ENCODE results near the gene PPID.
A peak's percentile ranks its signal among the peaks of the same experiment; 100 is the strongest.
"Not testable (repeated sequence)": the region's sequence is repeated elsewhere in the genome, so short reads cannot be mapped to it uniquely, and the experiment has no call there.

Gene PPID

DNA sequence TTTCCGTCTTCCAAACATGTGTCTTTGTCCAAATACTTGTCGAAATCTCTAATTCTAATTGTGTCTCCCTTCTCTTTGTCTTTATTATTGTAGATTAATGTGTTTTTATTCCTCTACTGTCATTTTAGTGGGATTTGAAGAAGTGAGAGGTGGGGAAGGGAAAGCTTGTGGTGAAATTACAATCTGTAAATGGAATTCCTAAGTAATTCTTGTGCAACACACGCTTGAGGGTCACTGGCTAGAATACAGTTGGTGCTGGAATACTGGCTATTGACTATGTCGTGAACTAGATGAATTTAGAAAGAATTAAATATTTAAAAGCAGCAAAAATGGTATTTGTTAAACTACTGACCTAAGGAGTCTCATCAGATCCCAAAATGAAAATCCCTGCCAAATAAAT lies 34.9 kb upstream of the PPID start:
- Histone ChIP-seq H3K27me3 (ENCODE audit: control insufficient read depth in 1 of 2, insufficient read depth in 1 of 2, low read length in 2 of 2) (no peaks in the 10 kb centered on the region), H3K79me1 (replicated peaks; ENCODE audit: low read length, poor library complexity, severe bottlenecking) (no peaks in the 10 kb centered on the region), H3K4me3 (ENCODE audit: insufficient read depth in 1 of 2, low read depth in 1 of 2, low read length in 2 of 2) (no peak overlapping the region), H3K4ac (ENCODE audit: low read depth in 1 of 2, low read length in 2 of 2) (no peak overlapping the region), H2BK120ac (ENCODE audit: low read depth, low read length) (no peak overlapping the region), H3K14ac (ENCODE audit: low read length in 2 of 2) (no peak overlapping the region), H4K91ac (ENCODE audit: low read length) (no peak overlapping the region), H2AFZ (ENCODE audit: low read depth, low read length) (no peak overlapping the region), H3K36me3 (ENCODE audit: control insufficient read depth in 1 of 2, insufficient read depth in 2 of 2, low read depth in 1 of 2, low read length in 2 of 2) (no peaks in the 10 kb centered on the region), H3K23ac (ENCODE audit: low read length in 2 of 2) (no peak overlapping the region), H2BK5ac (ENCODE audit: low read depth, low read length, poor library complexity, severe bottlenecking) (no peak overlapping the region), H3K4me1 (ENCODE audit: control insufficient read depth, insufficient read depth, low read depth, low read length) (no peaks in the 10 kb centered on the region), H2BK12ac (ENCODE audit: low read length in 2 of 2) (no peak overlapping the region), H3K27ac (ENCODE audit: low read length, poor library complexity, severe bottlenecking) (no peak overlapping the region), H3K4me2 (ENCODE audit: low read length, poor library complexity, severe bottlenecking) (no peak overlapping the region), H2AK5ac (ENCODE audit: low read length, severe bottlenecking) (no peak overlapping the region), H2BK15ac (ENCODE audit: low read depth, poor library complexity, severe bottlenecking) (no peak overlapping the region), H3K18ac (ENCODE audit: low read depth in 1 of 2, low read length in 2 of 2) (no peak overlapping the region), H3K9me3 (ENCODE audit: control insufficient read depth, low read length) (no peaks in the 10 kb centered on the region), H4K8ac (ENCODE audit: low read length) (no peak overlapping the region), H3K9ac (ENCODE audit: low read length) (no peak overlapping the region)
- no peak for DNase-seq
- 94% methylated on average over 2 of the region's 4 CpGs for WGBS

DNA sequence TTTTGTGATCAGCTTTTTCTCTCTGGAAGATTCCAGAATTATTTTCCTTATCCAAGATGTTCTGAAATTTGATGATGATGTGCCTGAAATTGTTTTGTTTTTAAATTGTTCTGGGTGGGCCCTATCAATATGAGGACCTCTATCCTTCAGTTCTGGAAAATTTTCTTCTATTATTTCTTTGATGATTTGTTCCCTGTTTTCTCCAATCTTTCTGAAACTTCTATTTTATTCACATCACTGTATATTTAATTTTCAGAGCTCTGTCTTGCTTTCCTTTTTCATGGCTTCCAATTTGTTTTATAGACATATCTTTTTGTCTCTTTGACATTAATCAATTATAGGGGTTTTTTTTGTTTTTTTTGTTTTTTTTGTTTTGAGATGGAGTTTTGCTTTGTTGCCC lies 33.4 kb upstream of the PPID start:
- H3K27me3 ChIP-seq (ENCODE audit: control insufficient read depth in 1 of 2, insufficient read depth in 1 of 2, low read length in 2 of 2), result no peaks in the 10 kb centered on the region
- no peak overlapping the region for H3K14ac ChIP-seq (ENCODE audit: low read length in 2 of 2)
- no peak overlapping the region for H3K4me3 ChIP-seq (ENCODE audit: insufficient read depth in 1 of 2, low read depth in 1 of 2, low read length in 2 of 2)
- no peak overlapping the region for H4K91ac ChIP-seq (ENCODE audit: low read length)
- H3K4me2 ChIP-seq (ENCODE audit: low read length, poor library complexity, severe bottlenecking), result no peak overlapping the region
- H4K8ac ChIP-seq (ENCODE audit: low read length), result no peak overlapping the region
- H2BK5ac ChIP-seq (ENCODE audit: low read depth, low read length, poor library complexity, severe bottlenecking), result no peak overlapping the region
- no peak overlapping the region for H2AFZ ChIP-seq (ENCODE audit: low read depth, low read length)
- H2BK12ac ChIP-seq (ENCODE audit: low read length in 2 of 2), result no peak overlapping the region
- H3K4me1 ChIP-seq (ENCODE audit: control insufficient read depth, insufficient read depth, low read depth, low read length), result no peaks in the 10 kb centered on the region
- H3K79me1 ChIP-seq (replicated peaks; ENCODE audit: low read length, poor library complexity, severe bottlenecking), result no peaks in the 10 kb centered on the region
- no peak overlapping the region for H3K23ac ChIP-seq (ENCODE audit: low read length in 2 of 2)
- H2BK15ac ChIP-seq (ENCODE audit: low read depth, poor library complexity, severe bottlenecking), result no peak overlapping the region
- DNase-seq, result no peak
- no peaks in the 10 kb centered on the region for H3K9me3 ChIP-seq (ENCODE audit: control insufficient read depth, low read length)
- no peak overlapping the region for H2BK120ac ChIP-seq (ENCODE audit: low read depth, low read length)
- H3K27ac ChIP-seq (ENCODE audit: low read length, poor library complexity, severe bottlenecking), result no peak overlapping the region
- H3K36me3 ChIP-seq (ENCODE audit: control insufficient read depth in 1 of 2, insufficient read depth in 2 of 2, low read depth in 1 of 2, low read length in 2 of 2), result no peaks in the 10 kb centered on the region
- no peak overlapping the region for H3K18ac ChIP-seq (ENCODE audit: low read depth in 1 of 2, low read length in 2 of 2)
- H3K4ac ChIP-seq (ENCODE audit: low read depth in 1 of 2, low read length in 2 of 2), result no peak overlapping the region
- no peak overlapping the region for H3K9ac ChIP-seq (ENCODE audit: low read length)
- H2AK5ac ChIP-seq (ENCODE audit: low read length, severe bottlenecking), result no peak overlapping the region

DNA sequence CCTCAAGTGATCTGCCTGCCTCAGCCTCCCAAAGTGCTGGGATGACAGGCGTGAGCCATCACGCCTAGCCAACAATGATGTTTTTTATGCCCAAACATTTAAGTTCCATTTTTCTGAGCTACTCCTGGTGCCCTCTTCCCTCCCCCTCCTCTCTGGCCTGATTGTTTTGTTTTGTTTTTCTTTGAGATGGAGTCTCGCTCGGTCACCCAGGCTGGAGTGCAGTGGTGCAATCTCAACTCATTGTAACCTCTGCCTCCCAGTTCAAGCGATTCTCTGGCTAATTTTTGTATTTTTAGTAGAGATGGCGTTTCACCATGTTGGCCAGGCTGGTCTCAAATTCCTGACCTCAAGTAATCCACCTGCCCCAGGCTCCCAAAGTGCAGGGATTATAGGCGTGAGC lies 32.6 kb upstream of the PPID start:
- H3K4me3 ChIP-seq (ENCODE audit: insufficient read depth in 1 of 2, low read depth in 1 of 2, low read length in 2 of 2); H3K36me3 ChIP-seq (ENCODE audit: control insufficient read depth in 1 of 2, insufficient read depth in 2 of 2, low read depth in 1 of 2, low read length in 2 of 2); H4K8ac ChIP-seq (ENCODE audit: low read length); H3K9me3 ChIP-seq (ENCODE audit: control insufficient read depth, low read length); H2BK120ac ChIP-seq (ENCODE audit: low read depth, low read length); H3K27ac ChIP-seq (ENCODE audit: low read length, poor library complexity, severe bottlenecking); H2BK15ac ChIP-seq (ENCODE audit: low read depth, poor library complexity, severe bottlenecking); H3K9ac ChIP-seq (ENCODE audit: low read length); H2AK5ac ChIP-seq (ENCODE audit: low read length, severe bottlenecking); H3K27me3 ChIP-seq (ENCODE audit: control insufficient read depth in 1 of 2, insufficient read depth in 1 of 2, low read length in 2 of 2); H2AFZ ChIP-seq (ENCODE audit: low read depth, low read length); DNase-seq; H3K4ac ChIP-seq (ENCODE audit: low read depth in 1 of 2, low read length in 2 of 2); H4K91ac ChIP-seq (ENCODE audit: low read length); H3K4me1 ChIP-seq (ENCODE audit: control insufficient read depth, insufficient read depth, low read depth, low read length); H3K4me2 ChIP-seq (ENCODE audit: low read length, poor library complexity, severe bottlenecking); H2BK12ac ChIP-seq (ENCODE audit: low read length in 2 of 2); H3K23ac ChIP-seq (ENCODE audit: low read length in 2 of 2); H3K18ac ChIP-seq (ENCODE audit: low read depth in 1 of 2, low read length in 2 of 2); H3K79me1 ChIP-seq (replicated peaks; ENCODE audit: low read length, poor library complexity, severe bottlenecking); H3K14ac ChIP-seq (ENCODE audit: low read length in 2 of 2): not testable (repeated sequence)
- WGBS, result 99% methylated on average over 5 of the region's 7 CpGs
- H2BK5ac ChIP-seq (ENCODE audit: low read depth, low read length, poor library complexity, severe bottlenecking), result peak overlapping the region; percentile 44

DNA sequence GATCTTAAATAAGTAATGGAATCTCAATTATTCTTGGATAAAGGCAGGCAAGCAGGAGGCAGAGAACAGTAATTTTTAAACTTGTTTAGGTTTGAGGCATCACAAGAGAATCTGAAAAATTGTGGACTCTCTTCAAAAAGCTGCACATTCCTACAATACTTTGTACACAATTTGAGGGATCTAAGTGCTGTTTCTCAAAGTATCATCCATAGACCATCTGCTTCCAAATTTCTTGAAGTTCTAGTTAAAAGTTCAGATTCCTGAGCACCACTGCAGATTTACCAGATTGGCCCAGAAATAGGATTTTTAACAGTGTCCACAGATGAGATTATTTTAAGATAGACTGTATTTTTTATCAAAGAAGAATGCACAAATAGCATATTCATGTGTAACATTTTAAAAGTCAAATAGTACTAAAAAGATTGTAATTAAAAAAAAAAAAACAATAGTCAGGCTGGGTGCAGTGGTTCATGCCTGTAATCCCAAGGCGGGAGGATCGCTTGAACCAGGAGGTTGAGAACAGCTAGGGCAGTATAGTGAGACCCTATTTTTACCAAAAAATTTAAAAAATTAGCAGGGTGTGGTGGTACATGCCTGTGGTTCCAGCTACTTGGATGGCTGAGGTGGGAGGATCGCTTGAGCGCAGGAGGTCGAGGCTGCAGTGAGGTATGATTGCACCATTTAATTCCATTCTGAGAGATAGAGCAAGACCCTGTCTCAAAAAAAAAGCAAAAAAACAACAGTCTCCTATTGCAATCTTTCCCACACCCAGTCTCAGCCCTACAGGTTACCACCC lies 31.4 kb upstream of the PPID start:
- H3K18ac ChIP-seq (ENCODE audit: low read depth in 1 of 2, low read length in 2 of 2), result no peak overlapping the region
- H3K79me1 ChIP-seq (replicated peaks; ENCODE audit: low read length, poor library complexity, severe bottlenecking), result no peaks in the 10 kb centered on the region
- no peaks in the 10 kb centered on the region for H3K9me3 ChIP-seq (ENCODE audit: control insufficient read depth, low read length)
- 97% methylated on average over 5 of the region's 5 CpGs for WGBS
- no peak overlapping the region for H3K23ac ChIP-seq (ENCODE audit: low read length in 2 of 2)
- no peak overlapping the region for H4K8ac ChIP-seq (ENCODE audit: low read length)
- H4K91ac ChIP-seq (ENCODE audit: low read length), result no peak overlapping the region
- no peak overlapping the region for H2BK12ac ChIP-seq (ENCODE audit: low read length in 2 of 2)
- H3K36me3 ChIP-seq (ENCODE audit: control insufficient read depth in 1 of 2, insufficient read depth in 2 of 2, low read depth in 1 of 2, low read length in 2 of 2), result no peaks in the 10 kb centered on the region
- H3K27ac ChIP-seq (ENCODE audit: low read length, poor library complexity, severe bottlenecking), result no peak overlapping the region
- no peak overlapping the region for H3K4ac ChIP-seq (ENCODE audit: low read depth in 1 of 2, low read length in 2 of 2)
- no peak overlapping the region for H3K9ac ChIP-seq (ENCODE audit: low read length)
- H2BK15ac ChIP-seq (ENCODE audit: low read depth, poor library complexity, severe bottlenecking), result no peak overlapping the region
- no peak for DNase-seq
- no peak overlapping the region for H3K14ac ChIP-seq (ENCODE audit: low read length in 2 of 2)
- no peaks in the 10 kb centered on the region for H3K4me1 ChIP-seq (ENCODE audit: control insufficient read depth, insufficient read depth, low read depth, low read length)
- no peak overlapping the region for H2BK5ac ChIP-seq (ENCODE audit: low read depth, low read length, poor library complexity, severe bottlenecking)
- no peak overlapping the region for H2BK120ac ChIP-seq (ENCODE audit: low read depth, low read length)
- no peak overlapping the region for H2AFZ ChIP-seq (ENCODE audit: low read depth, low read length)
- no peak overlapping the region for H3K4me2 ChIP-seq (ENCODE audit: low read length, poor library complexity, severe bottlenecking)
- H3K4me3 ChIP-seq (ENCODE audit: insufficient read depth in 1 of 2, low read depth in 1 of 2, low read length in 2 of 2), result no peak overlapping the region
- no peaks in the 10 kb centered on the region for H3K27me3 ChIP-seq (ENCODE audit: control insufficient read depth in 1 of 2, insufficient read depth in 1 of 2, low read length in 2 of 2)
- H2AK5ac ChIP-seq (ENCODE audit: low read length, severe bottlenecking), result no peak overlapping the region

Measured in mesenchymal stem cell (in vitro differentiated cells and primary cell).